PFSK-1 (cell line): ENCODE results near the gene PTPRN2.

Experiments
- FOXP2 ChIP-seq: optimal IDR thresholded peaks from 2 replicates; pipeline ENCODE3; 2011; ENCODE audit warnings: borderline replicate concordance, control low read depth, inconsistent platforms; ENCODE audit not compliant: insufficient read depth; ENCODE audit errors: extremely low read length, extremely low read depth
- POLR2AphosphoS5 ChIP-seq: IDR thresholded peaks from 2 replicates; pipeline ENCODE4 v1.6.1; 2012; ENCODE audit warnings: low read depth, mild to moderate bottlenecking, control low read depth, low read length, moderate library complexity
- REST ChIP-seq, 2 experiments: IDR thresholded peaks; 2 replicates each; pipeline versions ENCODE4 v1.6.1 to v1.8.0; 2011 to 2012; ENCODE audit warnings: low read depth in 2 of 2, low read length in 2 of 2, control low read depth in 1 of 2, inconsistent platforms in 1 of 2, mild to moderate bottlenecking in 1 of 2, moderate library complexity in 1 of 2; ENCODE audit not compliant: insufficient read depth in 1 of 2
- SIN3A ChIP-seq: IDR thresholded peaks from 2 replicates; pipeline ENCODE4 v1.6.1; 2012; ENCODE audit warnings: mild to moderate bottlenecking, low read length, moderate library complexity, borderline replicate concordance; ENCODE audit not compliant: insufficient read depth
- TAF1 ChIP-seq: IDR thresholded peaks from 2 replicates; pipeline ENCODE4 v1.6.1; 2012; ENCODE audit warnings: low read length, control low read depth, borderline replicate concordance; ENCODE audit not compliant: insufficient read depth

PTPRN2 gene

GRCh38 chr7:157558875-157559595 lies 1028.6 kb downstream of the PTPRN2 start:
- TF ChIP-seq FOXP2 (no peak), SIN3A (no peak), POLR2AphosphoS5 (no peak), REST (IDR thresholded peaks at IDR 0.05; ENCODE audit: insufficient read depth in 1 of 2, low read depth in 2 of 2, low read length in 2 of 2) (no peak), TAF1 (no peak)

- no peak for TF ChIP-seq POLR2AphosphoS5
- TF ChIP-seq TAF1, result no peak
- no peak for TF ChIP-seq SIN3A
- no peak for TF ChIP-seq REST (IDR thresholded peaks at IDR 0.05; ENCODE audit: insufficient read depth in 1 of 2, low read depth in 2 of 2, low read length in 2 of 2)
- TF ChIP-seq FOXP2, result no peak
Observed at GRCh38 chr7:157558516-157558874, 1029.1 kb downstream of the PTPRN2 start.

GRCh38 chr7:157558061-157558460 lies 1029.6 kb downstream of the PTPRN2 start:
- TF ChIP-seq POLR2AphosphoS5 (no peak), FOXP2 (no peak), TAF1 (no peak), SIN3A (no peak), REST (IDR thresholded peaks at IDR 0.05; ENCODE audit: insufficient read depth in 1 of 2, low read depth in 2 of 2, low read length in 2 of 2) (no peak)

- TF ChIP-seq REST (IDR thresholded peaks at IDR 0.05; ENCODE audit: insufficient read depth in 1 of 2, low read depth in 2 of 2, low read length in 2 of 2) (no peak), POLR2AphosphoS5 (no peak), SIN3A (no peak), TAF1 (no peak), FOXP2 (no peak)
Observed at GRCh38 chr7:157557263-157557662, 1030.4 kb downstream of the PTPRN2 start.

GRCh38 chr7:157556642-157556944 lies 1031.0 kb downstream of the PTPRN2 start:
- TF ChIP-seq REST (IDR thresholded peaks at IDR 0.05; ENCODE audit: insufficient read depth in 1 of 2, low read depth in 2 of 2, low read length in 2 of 2) (no peak), POLR2AphosphoS5 (no peak), TAF1 (no peak), FOXP2 (no peak), SIN3A (no peak)
